HepG2 (cell line): ENCODE measurements around the gene UNKL. TPM values are rescaled to one million over a fixed set of nuclear protein-coding genes. Genes with fewer than 3 reads are reported as not detected.

ENCODE experiments used
- ATAC-seq: fragments of 200-7000 bp; cut with Tn5 transposase; 3 replicates; pipeline ENCODE4 v1.9.1; 2020; ENCODE audit warnings: mild to moderate bottlenecking, moderate library complexity
- BruUV-seq: library from RNA; stranded (reverse); fragments of 400-500 nt; replicated peaks from 2 replicates; lab custom pipeline; 2021; lab: Mats Ljungman, UMichigan
- CTCF ChIA-PET: fragments of 300-600 bp; formaldehyde crosslinking; extraction: SDS; loops from one replicate; lab custom pipeline; 2021; ENCODE audit warnings: low total read pairs, inconsistent platforms, low intra/inter-chr PET ratio; lab: Yijun Ruan, JAX
- POLR2A ChIA-PET: fragments of 350-600 bp; sonication (Branson Sonifier 250); formaldehyde crosslinking; loops from one replicate; lab custom pipeline; 2020; ENCODE audit warnings: antibody characterized with exemption, inconsistent platforms; lab: Yijun Ruan, JAX
- DNase-seq: peaks from one replicate; pipeline ENCODE4 v3.0.0-alpha.2; 2015; ENCODE audit warnings: low spot score
- FAIRE-seq: peaks from 3 replicates; lab custom pipeline; 2011; peaks lifted over from hg19 to GRCh38; lab: Jason Lieb, UNC
- H2AFZ ChIP-seq: one replicate; pipeline ENCODE4 v1.6.1; 2011; ENCODE audit warnings: low read length, inconsistent platforms
- H3K27ac ChIP-seq: fragments of 300-600 bp; 3 replicates; pipeline ENCODE4 v1.8.0; 2011; ENCODE audit warnings: mixed run types, mild to moderate bottlenecking, mixed read lengths, low read length, inconsistent platforms; ENCODE audit not compliant: insufficient read depth; ENCODE audit errors: extremely low read length
- H3K27me3 ChIP-seq, 2 experiments: fragments of 200-600 bp in 1 of 2; 2 replicates in 1 of 2; 3 replicates in 1 of 2; pipeline versions ENCODE4 v1.6.0 to v1.8.0; 2011; ENCODE audit warnings: low read length in 2 of 2, mild to moderate bottlenecking in 2 of 2, moderate library complexity in 2 of 2, inconsistent platforms in 1 of 2; ENCODE audit not compliant: insufficient read depth in 2 of 2, control insufficient read depth in 1 of 2
- H3K36me3 ChIP-seq, 2 experiments: fragments of 200-600 bp in 1 of 2; replicated peaks in 1 of 2; 2 replicates in 1 of 2; 3 replicates in 1 of 2; pipeline versions ENCODE4 v1.5.1 to v1.8.0; 2011; ENCODE audit warnings: low read length in 2 of 2, inconsistent platforms in 1 of 2; ENCODE audit not compliant: insufficient read depth in 2 of 2, control insufficient read depth in 1 of 2
- H3K4me1 ChIP-seq: 2 replicates; pipeline ENCODE4 v1.5.1; 2012; ENCODE audit warnings: low read length, inconsistent platforms; ENCODE audit not compliant: insufficient read depth
- H3K4me2 ChIP-seq: 2 replicates; pipeline ENCODE4 v1.6.0; 2011; ENCODE audit warnings: low read depth, low read length, inconsistent platforms
- H3K4me3 ChIP-seq, 3 experiments: fragments of 200-600 bp in 1 of 3; sonication (generic), shearing (Covaris generic) in 1 of 3; replicated peaks in 1 of 3; 2 replicates each; pipeline ENCODE4 v1.5.1; 2011 to 2016; ENCODE audit warnings: low read length in 3 of 3, inconsistent platforms in 2 of 3, low read depth in 2 of 3, mild to moderate bottlenecking in 2 of 3, control low read depth in 1 of 3, mixed read lengths in 1 of 3; ENCODE audit not compliant: insufficient read depth in 1 of 3
- H3K79me2 ChIP-seq: one replicate; pipeline ENCODE4 v1.6.1; 2011; ENCODE audit warnings: low read length, inconsistent platforms; ENCODE audit not compliant: insufficient read depth
- H3K9ac ChIP-seq: 2 replicates; pipeline ENCODE4 v1.6.0; 2011; ENCODE audit warnings: mild to moderate bottlenecking, low read depth, low read length, inconsistent platforms; ENCODE audit not compliant: insufficient read depth
- H3K9me3 ChIP-seq: 2 replicates; pipeline ENCODE4 v1.5.1; 2012; ENCODE audit warnings: mild to moderate bottlenecking, low read length
- H4K20me1 ChIP-seq: 2 replicates; pipeline ENCODE4 v1.6.0; 2011; ENCODE audit warnings: inconsistent platforms, mild to moderate bottlenecking, low read length, moderate library complexity; ENCODE audit not compliant: insufficient read depth
- AGO1 ChIP-seq: fragments of 200-400 bp; formaldehyde crosslinking; IDR thresholded peaks from 2 replicates; pipeline ENCODE4 v1.6.1; 2017; ENCODE audit warnings: mild to moderate bottlenecking, low read depth, low read length, moderate library complexity; ENCODE audit not compliant: poor library complexity, severe bottlenecking
- CREB1 ChIP-seq, 2 experiments: fragments of 450-650 bp in 1 of 2; IDR thresholded peaks; 2 replicates each; pipeline ENCODE4 v1.6.1; 2016 to 2017; ENCODE audit warnings: control low read depth in 1 of 2, mild to moderate bottlenecking in 1 of 2, missing compliant biosample characterization in 1 of 2, missing genetic modification characterization in 1 of 2
- CSRNP2 ChIP-seq: sonication (generic); formaldehyde crosslinking; conservative IDR thresholded peaks from 2 replicates; pipeline ENCODE4 v1.8.0; 2022; ENCODE audit warnings: low read depth, missing genetic modification reagents
- ETS1 ChIP-seq: sonication (generic); formaldehyde crosslinking; IDR thresholded peaks from 2 replicates; pipeline ENCODE4 v1.4.0; 2020; ENCODE audit warnings: missing genetic modification reagents
- PAF1 ChIP-seq: IDR thresholded peaks from 2 replicates; pipeline ENCODE4 v1.6.1; 2016; ENCODE audit warnings: missing genetic modification reagents, missing compliant biosample characterization
- PCBP1 ChIP-seq: fragments of 200-400 bp; formaldehyde crosslinking; IDR thresholded peaks from 2 replicates; pipeline ENCODE4 v1.6.1; 2017; ENCODE audit warnings: mild to moderate bottlenecking, low read depth, low read length, borderline replicate concordance
- RBAK ChIP-seq: sonication (generic); formaldehyde crosslinking; IDR thresholded peaks from 2 replicates; pipeline ENCODE4 v1.5.1; 2020; ENCODE audit warnings: mild to moderate bottlenecking, missing genetic modification reagents
- RXRA ChIP-seq: sonication (generic); formaldehyde crosslinking; IDR thresholded peaks from 2 replicates; pipeline ENCODE4 v1.5.1; 2020; ENCODE audit warnings: missing genetic modification reagents
- YEATS4 ChIP-seq: sonication (generic); formaldehyde crosslinking; IDR thresholded peaks from 2 replicates; pipeline ENCODE4 v1.4.0; 2020; ENCODE audit warnings: missing genetic modification reagents, borderline replicate concordance
- ZBTB26 ChIP-seq: IDR thresholded peaks from 2 replicates; pipeline ENCODE4 v1.6.1; 2016; ENCODE audit warnings: missing compliant biosample characterization, missing genetic modification reagents, borderline replicate concordance
- WGBS: methylation state at CpG from one replicate; pipeline ENCODE4 v1.1.6; 2017; ENCODE audit warnings: low lambda C conversion rate; 5-methylcytosine and 5-hydroxymethylcytosine counted together
- in situ Hi-C: cut with HindIII; loops from 2 replicates; pipeline ENCODE4 v1.10.0; 2017; ENCODE audit warnings: low pct_unique_long_range_greater_than_20kb; ENCODE audit not compliant: extremely low pct_ligation_motif_present
- intact Hi-C: fragments of 100-400 bp; cut with micrococcal nuclease; formaldehyde crosslinking; loops from one replicate; pipeline ENCODE4 v1.10.0; 2022; ENCODE audit not compliant: unreplicated experiment
- polyA plus RNA-seq, 8 experiments: library from polyadenylated mRNA; depleted of rRNA in 3 of 8; stranded (reverse) in 7 of 8; unstranded in 1 of 8; fragments of >200 nt; fragmentation: Illumina TruSeq in 4 of 8; extraction: Trizol in 4 of 8; gene quantifications; 2 replicates each; pipeline versions ENCODE4 v1.2.1 to v1.2.3, GENCODE V29; 2011 to 2016; ENCODE audit warnings: low read depth in 4 of 8, missing spikeins in 1 of 8, mixed read lengths in 1 of 8; ENCODE audit not compliant: insufficient read depth in 1 of 8
- total RNA-seq, 5 experiments: library from RNA; depleted of rRNA; stranded (reverse); fragments of >200 nt; fragmentation: Illumina TruSeq; extraction: Trizol; gene quantifications; 2 replicates each; pipeline ENCODE4 v1.2.3, GENCODE V29; 2016; ENCODE audit warnings: low read depth in 1 of 5
- TF ChIP-seq, protein P1 (sequence below): sonication (generic); formaldehyde crosslinking; IDR thresholded peaks from 2 replicates; pipeline ENCODE4 v1.5.0; 2020; ENCODE audit warnings: mild to moderate bottlenecking, missing genetic modification reagents, borderline replicate concordance

The UNKL gene
- total and polyA plus RNA-seq, 2 of the 13 experiments (the other 11 are each of a cell fraction or from before 2014, with no cell fraction given) = 10.4 to 17.6 TPM

DNA sequence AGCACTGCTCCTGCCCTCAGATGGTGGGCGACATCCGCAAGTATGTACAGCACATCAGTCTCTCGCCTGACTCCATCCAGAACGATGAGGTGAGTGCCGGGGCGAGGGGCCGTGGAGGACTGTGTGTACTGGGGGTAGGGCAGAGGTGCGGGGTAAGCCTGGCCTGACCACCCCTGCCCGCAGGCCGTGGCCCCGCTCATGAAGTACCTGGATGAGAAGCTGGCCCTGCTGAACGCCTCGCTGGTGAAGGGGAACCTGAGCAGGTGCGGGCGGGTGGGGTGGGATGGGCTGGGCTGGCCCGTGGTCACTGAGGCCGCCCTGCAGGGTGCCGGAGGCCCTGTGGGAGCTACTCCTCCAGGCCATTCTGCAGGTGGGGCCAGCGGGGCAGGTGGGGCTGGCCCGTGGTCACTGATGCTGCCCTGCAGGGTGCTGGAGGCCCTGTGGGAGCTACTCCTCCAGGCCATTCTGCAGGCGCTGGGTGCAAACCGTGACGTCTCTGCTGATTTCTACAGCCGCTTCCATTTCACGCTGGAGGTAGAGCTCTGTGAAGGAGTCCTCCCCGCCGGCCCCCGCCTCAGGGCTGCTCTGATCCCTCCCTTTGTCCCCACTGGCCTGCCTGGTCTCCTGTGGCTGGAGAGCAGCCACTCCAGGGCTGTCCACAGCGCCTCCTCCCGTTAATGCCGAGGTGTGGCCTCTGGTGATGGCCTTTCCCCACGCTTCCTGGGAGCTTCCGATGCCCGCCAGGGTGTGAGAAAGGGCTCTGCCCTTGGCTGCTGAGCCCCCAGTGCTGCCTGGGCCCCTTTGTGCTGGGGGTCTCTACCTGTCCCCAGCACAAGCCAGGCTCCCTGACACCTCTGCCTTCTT is 67.8 kb downstream of the UNKL start (continued):
- TF ChIP-seq RBAK (CRISPR knock-in tag) (no peak), CREB1 (IDR thresholded peaks at IDR 0.05) (no peak), CREB1 (CRISPR knock-in tag; IDR thresholded peaks at IDR 0.05) (no peak), ZBTB26 (CRISPR knock-in tag) (no peak)

DNA sequence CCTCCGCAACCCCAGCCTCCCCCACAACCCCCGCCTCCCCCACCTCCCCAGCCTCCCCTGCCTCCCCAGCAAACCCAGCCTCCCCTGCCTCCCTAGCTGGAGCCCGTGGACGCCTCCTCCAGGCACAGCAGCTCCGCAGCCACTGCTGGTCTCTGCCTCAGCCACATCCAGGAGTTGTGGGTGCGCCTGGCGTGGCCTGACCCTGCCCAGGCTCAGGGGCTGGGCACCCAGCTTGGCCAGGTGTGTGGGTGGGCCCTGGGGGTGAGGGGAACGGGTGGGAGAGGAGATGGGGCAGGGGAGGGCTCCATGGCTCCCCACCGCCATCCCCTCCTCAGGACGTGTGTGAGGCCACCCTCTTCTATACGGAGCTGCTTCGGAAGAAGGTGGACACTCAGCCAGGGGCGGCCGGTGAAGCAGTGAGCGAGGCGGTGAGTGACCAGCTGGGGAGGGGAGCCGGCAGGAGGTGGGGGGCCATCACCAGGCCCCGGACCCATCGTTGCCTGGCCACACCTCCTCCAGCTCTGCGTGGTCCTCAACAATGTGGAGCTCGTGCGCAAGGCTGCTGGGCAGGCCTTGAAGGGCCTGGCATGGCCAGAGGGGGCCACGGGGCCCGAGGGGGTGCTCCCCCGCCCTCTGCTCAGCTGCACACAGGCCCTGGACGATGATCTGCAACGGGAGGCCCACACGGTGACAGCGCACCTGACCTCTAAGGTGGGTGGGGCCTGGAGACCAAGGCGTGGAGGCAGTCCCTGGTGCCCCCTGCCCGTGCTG is 68.7 kb downstream of the UNKL start:
- Histone ChIP-seq H3K27me3 (peaks cover 0 to 10% of the 10 kb centered on the region in 2 experiments; a peak in 2 of 5 replicates), H3K4me1 (peaks cover 27% of the 10 kb centered on the region), H3K9me3 (no peaks in the 10 kb centered on the region), H3K27ac (no peak overlapping the region), H3K79me2 (peaks cover 8% of the 10 kb centered on the region), H3K9ac (no peak overlapping the region), H3K4me3 (no peak overlapping the region), H3K4me2 (no peak overlapping the region), H4K20me1 (no peaks in the 10 kb centered on the region), H3K36me3 (peaks cover 6 to 14% of the 10 kb centered on the region in 2 experiments; a peak in 4 of 5 replicates), H2AFZ (no peak overlapping the region)
- ChIA-PET CTCF (no interaction called here), POLR2A (no interaction called here)
- BruUV-seq = no TSS peak
- WGBS = 84% methylated on average over 19 of the region's 31 CpGs
- DNase-seq (no peak), ATAC-seq (no peak), FAIRE-seq (no peak)
- intact Hi-C loops = no loop called here
- in situ Hi-C loops = no loop called here
- TF ChIP-seq CSRNP2 (CRISPR knock-in tag) (no peak), YEATS4 (CRISPR knock-in tag) (no peak), ETS1 (CRISPR knock-in tag) (no peak), AGO1 (peak; percentile 69), RXRA (0 out of 2 replicates have a peak, but pooled peaks have one; percentile 27), PAF1 (CRISPR knock-in tag) (0 out of 2 replicates have a peak, but pooled peaks have one; percentile 48), PCBP1 (no peak)
- TF ChIP-seq, protein P1, sequence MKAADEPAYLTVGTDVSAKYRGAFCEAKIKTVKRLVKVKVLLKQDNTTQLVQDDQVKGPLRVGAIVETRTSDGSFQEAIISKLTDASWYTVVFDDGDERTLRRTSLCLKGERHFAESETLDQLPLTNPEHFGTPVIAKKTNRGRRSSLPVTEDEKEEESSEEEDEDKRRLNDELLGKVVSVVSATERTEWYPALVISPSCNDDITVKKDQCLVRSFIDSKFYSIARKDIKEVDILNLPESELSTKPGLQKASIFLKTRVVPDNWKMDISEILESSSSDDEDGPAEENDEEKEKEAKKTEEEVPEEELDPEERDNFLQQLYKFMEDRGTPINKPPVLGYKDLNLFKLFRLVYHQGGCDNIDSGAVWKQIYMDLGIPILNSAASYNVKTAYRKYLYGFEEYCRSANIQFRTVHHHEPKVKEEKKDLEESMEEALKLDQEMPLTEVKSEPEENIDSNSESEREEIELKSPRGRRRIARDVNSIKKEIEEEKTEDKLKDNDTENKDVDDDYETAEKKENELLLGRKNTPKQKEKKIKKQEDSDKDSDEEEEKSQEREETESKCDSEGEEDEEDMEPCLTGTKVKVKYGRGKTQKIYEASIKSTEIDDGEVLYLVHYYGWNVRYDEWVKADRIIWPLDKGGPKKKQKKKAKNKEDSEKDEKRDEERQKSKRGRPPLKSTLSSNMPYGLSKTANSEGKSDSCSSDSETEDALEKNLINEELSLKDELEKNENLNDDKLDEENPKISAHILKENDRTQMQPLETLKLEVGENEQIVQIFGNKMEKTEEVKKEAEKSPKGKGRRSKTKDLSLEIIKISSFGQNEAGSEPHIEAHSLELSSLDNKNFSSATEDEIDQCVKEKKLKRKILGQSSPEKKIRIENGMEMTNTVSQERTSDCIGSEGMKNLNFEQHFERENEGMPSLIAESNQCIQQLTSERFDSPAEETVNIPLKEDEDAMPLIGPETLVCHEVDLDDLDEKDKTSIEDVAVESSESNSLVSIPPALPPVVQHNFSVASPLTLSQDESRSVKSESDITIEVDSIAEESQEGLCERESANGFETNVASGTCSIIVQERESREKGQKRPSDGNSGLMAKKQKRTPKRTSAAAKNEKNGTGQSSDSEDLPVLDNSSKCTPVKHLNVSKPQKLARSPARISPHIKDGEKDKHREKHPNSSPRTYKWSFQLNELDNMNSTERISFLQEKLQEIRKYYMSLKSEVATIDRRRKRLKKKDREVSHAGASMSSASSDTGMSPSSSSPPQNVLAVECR (CRISPR knock-in tag) = no peak
